NOMO-1 treated with dmso at 0.1 percent for 144 hours (cell line): ENCODE data around the gene RAVER2.

Source experiments
- DNase-seq: peaks from one replicate; lab custom pipeline; 2025; ENCODE audit not compliant: unreplicated experiment; lab: John Stamatoyannopoulos, UW

Gene RAVER2

GRCh38 chr1:64844175-64844574, 99.3 kb downstream of the RAVER2 start:
- DNase-seq, result no peak

GRCh38 chr1:64844609-64845008, 99.7 kb downstream of the RAVER2 start:
- no peak for DNase-seq

- no peak for DNase-seq
These were observed 101.1 kb downstream of the RAVER2 start for GRCh38 chr1:64845831-64846425.

- DNase-seq, result no peak
These were observed 101.9 kb downstream of the RAVER2 start for GRCh38 chr1:64846573-64847430.

- no peak for DNase-seq
These were observed 102.8 kb downstream of the RAVER2 start for GRCh38 chr1:64847666-64848065.

- DNase-seq, result no peak
These were observed 103.3 kb downstream of the RAVER2 start for GRCh38 chr1:64848136-64848535.

- no peak for DNase-seq
These were observed 103.9 kb downstream of the RAVER2 start for GRCh38 chr1:64848803-64849202.

GRCh38 chr1:64849942-64850341, 105.1 kb downstream of the RAVER2 start:
- no peak for DNase-seq

- no peak for DNase-seq
These were observed 106.0 kb downstream of the RAVER2 start for GRCh38 chr1:64850846-64851245.

- no peak for DNase-seq
These were observed 106.8 kb downstream of the RAVER2 start for GRCh38 chr1:64851664-64852063.

GRCh38 chr1:64854674-64855073, 109.8 kb downstream of the RAVER2 start:
- DNase-seq, result no peak

- no peak for DNase-seq
These were observed 110.7 kb downstream of the RAVER2 start for GRCh38 chr1:64855557-64855956.

GRCh38 chr1:64856553-64856952, 111.7 kb downstream of the RAVER2 start:
- no peak for DNase-seq

GRCh38 chr1:64857347-64857746, 112.5 kb downstream of the RAVER2 start:
- DNase-seq, result no peak

GRCh38 chr1:64861611-64862010, 116.7 kb downstream of the RAVER2 start:
- no peak for DNase-seq

GRCh38 chr1:64864018-64864940, 119.4 kb downstream of the RAVER2 start:
- peak; percentile 85 for DNase-seq

- DNase-seq, result no peak
These were observed 120.4 kb downstream of the RAVER2 start for GRCh38 chr1:64865105-64865757.

- no peak for DNase-seq
These were observed 121.8 kb downstream of the RAVER2 start for GRCh38 chr1:64866689-64867088.

GRCh38 chr1:64867266-64867665, 122.4 kb downstream of the RAVER2 start:
- no peak for DNase-seq

GRCh38 chr1:64871256-64871655, 126.4 kb downstream of the RAVER2 start:
- no peak for DNase-seq

- DNase-seq, result no peak
These were observed 127.2 kb downstream of the RAVER2 start for GRCh38 chr1:64872067-64872466.
